ENCODE measurements around the gene KRTAP5-9. TPM values are rescaled to one million over a fixed set of nuclear protein-coding genes. Genes with fewer than 3 reads are reported as not detected.

Gene KRTAP5-9
- total RNA-seq (2021): not detected in 2 replicates
- not detected for Bru-seq, nascent RNA
- BruChase-seq, experiment 1, labeled RNA remaining after a 2-hour chase: percentile 12 among the genes with signal in this experiment
- percentile 29 among the genes with signal in this experiment for BruChase-seq, experiment 2, labeled RNA remaining after a 6-hour chase
- long read RNA-seq: 0 reads

- ChIA-PET POLR2A (ENCODE audit: low non-redundant PET) (no interaction called here), CTCF (no interaction called here)
- TF ChIP-seq CTCF (conservative IDR thresholded peaks at IDR 0.05; ENCODE audit: low read depth, low read length): no peak
- TF ChIP-seq EZH2 (IDR thresholded peaks at IDR 0.05; ENCODE audit: borderline replicate concordance, low read depth, low read length, poor library complexity, severe bottlenecking): no peak
- no peaks in the 10 kb centered on the region for H3K4me1 ChIP-seq (ENCODE audit: insufficient read depth, low read length, poor library complexity, severe bottlenecking)
- H3K27ac ChIP-seq (ENCODE audit: low read depth, low read length, poor library complexity, severe bottlenecking): no peak within 1 kb of the TSS
- BruUV-seq (replicated peaks): no TSS peak
- H3K27me3 ChIP-seq (replicated peaks; ENCODE audit: insufficient read depth, low read depth, low read length, poor library complexity): no peaks in the 10 kb centered on the region
- H3K36me3 ChIP-seq (ENCODE audit: insufficient read depth, low read length, poor library complexity, severe bottlenecking): no peaks in the 10 kb centered on the region
- no peak for DNase-seq (ENCODE audit: low spot score)
- intact Hi-C loops (cut with micrococcal nuclease; ENCODE audit: unreplicated experiment): no loop called here
- no peak within 1 kb of the TSS for H3K4me3 ChIP-seq (ENCODE audit: low read depth, low read length, poor library complexity, severe bottlenecking)
- no peaks in the 10 kb centered on the region for H3K9me3 ChIP-seq (ENCODE audit: low read depth, low read length, poor library complexity, severe bottlenecking)
These were observed at the start of gene KRTAP5-9 for GRCh38 chr11:71548120-71548519. KRTAP5-9 (plus strand) TSS chr11:71548420; CDS start chr11:71548658, 238 bp downstream.

- H3K9me3 ChIP-seq (ENCODE audit: low read depth, low read length, poor library complexity, severe bottlenecking): no peaks in the 10 kb centered on the region
- no peak overlapping the region for H3K27ac ChIP-seq (ENCODE audit: low read depth, low read length, poor library complexity, severe bottlenecking)
- peaks cover 6% of the 10 kb centered on the region for H3K4me1 ChIP-seq (ENCODE audit: insufficient read depth, low read length, poor library complexity, severe bottlenecking)
- ChIA-PET CTCF (no interaction called here), POLR2A (ENCODE audit: low non-redundant PET) (interaction anchor here (0.7 kb wide), 1 partner anchor 144 kb away, joined by 3 read pairs; no protein-coding TSS in a partner anchor)
- H3K4me3 ChIP-seq (ENCODE audit: low read depth, low read length, poor library complexity, severe bottlenecking): no peak overlapping the region
- no peak for TF ChIP-seq CTCF (conservative IDR thresholded peaks at IDR 0.05; ENCODE audit: low read depth, low read length)
- no peak for TF ChIP-seq EZH2 (IDR thresholded peaks at IDR 0.05; ENCODE audit: borderline replicate concordance, low read depth, low read length, poor library complexity, severe bottlenecking)
- no peaks in the 10 kb centered on the region for H3K27me3 ChIP-seq (replicated peaks; ENCODE audit: insufficient read depth, low read depth, low read length, poor library complexity)
- BruUV-seq (replicated peaks): no TSS peak
- peaks cover 13% of the 10 kb centered on the region for H3K36me3 ChIP-seq (ENCODE audit: insufficient read depth, low read length, poor library complexity, severe bottlenecking)
- DNase-seq (ENCODE audit: low spot score): peak; percentile 59
- intact Hi-C loops (cut with micrococcal nuclease; ENCODE audit: unreplicated experiment): no loop called here
These were observed 49.1 kb upstream of the KRTAP5-9 start for GRCh38 chr11:71499125-71499524.

GRCh38 chr11:71499546-71499945 lies 48.7 kb upstream of the KRTAP5-9 start:
- Histone ChIP-seq H3K27ac (ENCODE audit: low read depth, low read length, poor library complexity, severe bottlenecking) (no peak overlapping the region), H3K9me3 (ENCODE audit: low read depth, low read length, poor library complexity, severe bottlenecking) (no peaks in the 10 kb centered on the region), H3K4me3 (ENCODE audit: low read depth, low read length, poor library complexity, severe bottlenecking) (no peak overlapping the region), H3K36me3 (ENCODE audit: insufficient read depth, low read length, poor library complexity, severe bottlenecking) (peaks cover 13% of the 10 kb centered on the region), H3K27me3 (replicated peaks; ENCODE audit: insufficient read depth, low read depth, low read length, poor library complexity) (no peaks in the 10 kb centered on the region), H3K4me1 (ENCODE audit: insufficient read depth, low read length, poor library complexity, severe bottlenecking) (peaks cover 11% of the 10 kb centered on the region)
- TF ChIP-seq CTCF (conservative IDR thresholded peaks at IDR 0.05; ENCODE audit: low read depth, low read length): no peak
- no peak for TF ChIP-seq EZH2 (IDR thresholded peaks at IDR 0.05; ENCODE audit: borderline replicate concordance, low read depth, low read length, poor library complexity, severe bottlenecking)
- POLR2A ChIA-PET (ENCODE audit: low non-redundant PET): interaction anchor here (0.7 kb wide), 1 partner anchor 144 kb away, joined by 3 read pairs; no protein-coding TSS in a partner anchor
- intact Hi-C loops (cut with micrococcal nuclease; ENCODE audit: unreplicated experiment): no loop called here
- BruUV-seq (replicated peaks): no TSS peak
- no peak for DNase-seq (ENCODE audit: low spot score)
- CTCF ChIA-PET: no interaction called here

All from A673 (cell line).